ENCODE data around the gene GFOD2.
A peak's percentile ranks its signal among the peaks of the same experiment; 100 is the strongest.

The GFOD2 gene

GRCh38 chr16:67647111-67647651 lies 71.9 kb downstream of the GFOD2 start:
- CTCF ChIA-PET = interaction anchor here (0.6 to 0.7 kb wide), 2 partner anchors 125 to 436 kb away, joined by 3 to 5 read pairs; no protein-coding TSS in a partner anchor
- no peak for TF ChIP-seq CTCF (conservative IDR thresholded peaks at IDR 0.05; ENCODE audit: low read depth)
- no peak overlapping the region for H3K27ac ChIP-seq
- POLR2A ChIA-PET (ENCODE audit: low non-redundant PET) = no interaction called here
- DNase-seq (ENCODE audit: low spot score) = peak; percentile 47

DNA sequence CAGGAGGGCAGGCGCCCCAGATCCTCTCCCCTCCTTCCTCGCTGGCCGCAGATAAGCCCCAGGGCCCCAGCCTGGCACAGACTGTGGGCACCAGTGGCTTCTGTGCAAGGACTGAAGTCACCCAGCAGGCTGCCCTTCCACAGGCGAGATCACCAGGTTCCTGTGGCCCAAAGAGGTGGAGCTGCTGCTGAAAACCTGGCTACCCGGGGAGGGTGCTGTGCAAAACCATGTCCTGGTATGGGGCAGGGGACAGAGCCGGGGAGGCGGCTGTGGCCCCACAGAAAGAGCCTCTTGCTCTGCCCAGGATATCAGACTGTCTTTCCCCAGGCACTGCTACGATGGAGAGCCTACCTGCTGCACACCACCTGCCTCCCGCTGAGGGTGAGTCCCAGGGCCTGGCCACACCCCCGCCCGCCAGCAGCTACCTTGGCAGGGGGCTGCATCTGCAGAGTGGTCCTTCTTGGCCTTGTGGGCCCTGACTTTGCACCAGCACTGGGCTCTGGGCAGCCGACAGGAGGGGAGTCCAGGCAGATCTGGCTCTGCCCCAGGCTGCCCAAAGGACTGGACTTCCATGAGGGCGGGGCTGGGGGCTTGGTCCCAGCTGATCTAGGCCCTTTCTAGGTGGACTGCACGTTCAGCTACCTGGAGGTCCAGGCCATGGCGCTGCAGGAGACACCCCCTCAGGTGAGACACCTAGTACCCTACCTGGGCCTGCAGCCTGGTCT lies 73.6 kb downstream of the GFOD2 start:
- TF ChIP-seq CTCF (conservative IDR thresholded peaks at IDR 0.05; ENCODE audit: low read depth) = no peak
- CTCF ChIA-PET = interaction anchor here (0.6 to 1.2 kb wide), 5 partner anchors 13 to 459 kb away, joined by 3 to 5 read pairs (median 3); no protein-coding TSS in a partner anchor
- DNase-seq (ENCODE audit: low spot score) = no peak
- no peak overlapping the region for H3K27ac ChIP-seq
- POLR2A ChIA-PET (ENCODE audit: low non-redundant PET) = no interaction called here

DNA sequence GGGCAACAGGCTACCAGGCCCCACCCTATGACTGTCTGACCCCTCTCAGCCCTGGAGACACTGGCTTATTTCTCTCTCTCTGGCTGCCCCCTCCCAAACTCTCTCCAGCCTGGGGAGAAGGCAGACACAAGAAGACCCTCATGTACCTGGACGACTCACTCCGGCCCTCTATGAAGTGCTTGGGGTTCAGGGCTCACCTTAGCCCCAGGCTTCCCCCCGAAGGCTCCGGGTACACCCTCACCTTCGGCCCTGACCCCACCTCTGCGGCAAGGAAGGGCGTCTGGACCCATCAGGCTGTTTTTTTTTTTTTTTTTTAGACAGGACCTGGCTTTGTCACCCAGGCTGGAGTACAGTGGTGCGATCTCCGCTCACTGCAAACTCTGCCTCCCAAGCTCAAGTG lies 75.1 kb downstream of the GFOD2 start:
- H3K27ac ChIP-seq = no peak overlapping the region
- no peak for TF ChIP-seq CTCF (conservative IDR thresholded peaks at IDR 0.05; ENCODE audit: low read depth)
- ChIA-PET CTCF (interaction anchor here (0.7 to 1.8 kb wide), 3 partner anchors 15 to 123 kb away, joined by 3 to 6 read pairs (median 4); no protein-coding TSS in a partner anchor), POLR2A (ENCODE audit: low non-redundant PET) (no interaction called here)
- no peak for DNase-seq (ENCODE audit: low spot score)

GRCh38 chr16:67641779-67642708 lies 77.1 kb downstream of the GFOD2 start:
- DNase-seq (ENCODE audit: low spot score) = no peak
- CTCF ChIA-PET = interaction anchor here (0.5 to 0.7 kb wide), 8 partner anchors 83 to 661 kb away, joined by 3 read pairs; no protein-coding TSS in a partner anchor
- TF ChIP-seq CTCF (conservative IDR thresholded peaks at IDR 0.05; ENCODE audit: low read depth) = no peak
- peak overlapping the region; percentile 77 for H3K27ac ChIP-seq
- POLR2A ChIA-PET (ENCODE audit: low non-redundant PET) = no interaction called here

- no peak for TF ChIP-seq CTCF (conservative IDR thresholded peaks at IDR 0.05; ENCODE audit: low read depth)
- DNase-seq (ENCODE audit: low spot score) = no peak
- ChIA-PET POLR2A (ENCODE audit: low non-redundant PET) (no interaction called here), CTCF (no interaction called here)
- H3K27ac ChIP-seq = no peak overlapping the region
These were observed 81.5 kb downstream of the GFOD2 start for GRCh38 chr16:67637625-67638024.

- no peak overlapping the region; the same call in 1 of the 2 replicates for H3K27ac ChIP-seq
- no peak for DNase-seq (ENCODE audit: low spot score)
- ChIA-PET POLR2A (ENCODE audit: low non-redundant PET) (no interaction called here), CTCF (no interaction called here)
- TF ChIP-seq CTCF (conservative IDR thresholded peaks at IDR 0.05; ENCODE audit: low read depth) = no peak
These were observed 82.4 kb downstream of the GFOD2 start for GRCh38 chr16:67636713-67637112.

Measured in RWPE1 (cell line).